Muscle layer of colon (tissue), 2 donors: ENCODE results near the gene EBP.

ENCODE experiments used
- H3K27ac ChIP-seq: one replicate; pipeline ENCODE4 v1.7.0; 2013; ENCODE audit warnings: low read depth, mild to moderate bottlenecking, low read length, moderate library complexity
- H3K27me3 ChIP-seq, 2 donors: one replicate each; pipeline ENCODE4 v1.7.0; 2013; ENCODE audit warnings: low read length in 2 of 2, mild to moderate bottlenecking in 2 of 2; ENCODE audit not compliant: insufficient read depth in 2 of 2, control insufficient read depth in 1 of 2
- H3K36me3 ChIP-seq: one replicate; pipeline ENCODE4 v1.7.0; 2013; ENCODE audit warnings: mild to moderate bottlenecking, low read length; ENCODE audit not compliant: insufficient read depth
- H3K4me1 ChIP-seq: one replicate; pipeline ENCODE4 v1.7.0; 2013; ENCODE audit warnings: mild to moderate bottlenecking, low read length; ENCODE audit not compliant: insufficient read depth
- H3K4me3 ChIP-seq, 2 donors: one replicate each; pipeline ENCODE4 v1.7.0; 2013; ENCODE audit warnings: low read length in 2 of 2, low read depth in 1 of 2, mild to moderate bottlenecking in 1 of 2, moderate library complexity in 1 of 2
- H3K9ac ChIP-seq: one replicate; pipeline ENCODE4 v1.7.0; 2013; ENCODE audit warnings: low read length
- H3K9me3 ChIP-seq: one replicate; pipeline ENCODE4 v1.7.0; 2013; ENCODE audit warnings: mild to moderate bottlenecking, low read length
- donor health status: abdominal sarcoma.
- donor health status: Adenocarcinoma of cecum.

EBP gene

DNA sequence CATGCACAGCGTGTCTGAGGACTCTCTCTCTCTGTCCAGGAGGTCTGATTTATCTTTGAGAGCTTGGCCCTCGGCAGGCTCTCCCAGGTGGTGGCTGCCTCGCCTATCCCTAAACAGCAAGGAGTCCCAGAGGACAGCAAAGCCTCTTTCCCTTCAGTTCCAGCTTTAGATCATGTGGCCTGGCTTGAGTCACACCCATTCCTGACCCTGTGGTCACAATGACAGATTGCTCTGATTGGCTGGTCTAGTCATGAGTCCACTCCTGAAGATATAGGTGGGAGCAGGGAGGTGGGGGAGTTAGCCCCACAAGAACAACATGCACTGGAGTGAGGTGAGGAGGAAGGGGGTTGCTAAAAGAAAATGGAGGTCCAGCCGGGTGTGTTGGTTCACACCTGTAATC is 24.9 kb upstream of the EBP start:
- no peaks in the 10 kb centered on the region for H3K4me1 ChIP-seq
- H3K4me3 ChIP-seq, result no peak overlapping the region
- no peak overlapping the region for H3K9ac ChIP-seq
- no peaks in the 10 kb centered on the region for H3K9me3 ChIP-seq
- H3K36me3 ChIP-seq, result no peaks in the 10 kb centered on the region
- H3K27me3 ChIP-seq, result peaks cover 0 to 6% of the 10 kb centered on the region in 2 donors
- no peak overlapping the region for H3K27ac ChIP-seq

DNA sequence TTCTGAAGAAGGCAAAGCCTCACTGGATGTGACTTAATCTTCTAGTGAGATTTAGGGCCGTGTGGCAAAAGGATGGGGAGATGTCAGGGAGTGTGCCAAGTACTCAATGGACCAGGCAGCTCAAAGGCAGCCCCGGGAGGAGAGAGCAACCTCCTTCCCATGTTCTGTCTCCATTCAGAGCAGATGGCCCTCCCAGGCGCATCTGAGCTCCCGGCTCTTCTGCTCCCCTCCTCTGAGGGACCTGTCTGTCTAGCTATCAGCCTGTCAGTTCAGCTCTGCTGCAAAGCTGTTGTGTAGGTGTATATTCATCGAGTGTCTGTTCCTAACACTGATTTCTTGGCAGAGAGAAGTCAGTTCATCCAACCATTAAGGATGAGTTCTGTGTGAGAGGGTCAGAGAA is 23.7 kb upstream of the EBP start:
- Histone ChIP-seq H3K4me3 (no peak overlapping the region), H3K27ac (no peak overlapping the region), H3K9me3 (no peaks in the 10 kb centered on the region), H3K27me3 (peaks cover 0 to 6% of the 10 kb centered on the region in 2 donors), H3K36me3 (no peaks in the 10 kb centered on the region), H3K4me1 (no peaks in the 10 kb centered on the region), H3K9ac (no peak overlapping the region)

DNA sequence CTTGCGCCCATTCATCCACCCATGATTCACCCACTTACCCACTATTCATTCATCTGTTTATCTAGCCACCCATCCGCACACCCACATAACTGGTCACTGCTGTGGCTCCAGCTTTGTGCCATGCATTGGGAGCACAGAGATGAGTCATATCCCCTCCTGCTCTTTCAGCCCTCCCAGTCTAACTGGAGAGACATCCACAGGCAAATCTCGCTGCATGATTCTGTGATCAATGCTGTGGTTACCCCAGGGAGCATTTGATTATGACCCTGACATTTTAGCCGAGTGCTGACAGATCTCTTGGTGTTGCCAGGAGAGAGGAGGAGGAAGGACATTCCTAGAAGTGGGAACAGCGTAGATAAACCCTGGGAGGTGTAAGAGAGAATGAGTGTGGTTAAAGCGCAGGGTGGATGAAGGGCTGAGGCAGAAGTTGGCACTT is 23.2 kb upstream of the EBP start:
- Histone ChIP-seq H3K9me3 (no peaks in the 10 kb centered on the region), H3K36me3 (no peaks in the 10 kb centered on the region), H3K4me3 (no peak overlapping the region), H3K27ac (no peak overlapping the region), H3K4me1 (no peaks in the 10 kb centered on the region), H3K9ac (no peak overlapping the region), H3K27me3 (peaks cover 0 to 6% of the 10 kb centered on the region in 2 donors)

DNA sequence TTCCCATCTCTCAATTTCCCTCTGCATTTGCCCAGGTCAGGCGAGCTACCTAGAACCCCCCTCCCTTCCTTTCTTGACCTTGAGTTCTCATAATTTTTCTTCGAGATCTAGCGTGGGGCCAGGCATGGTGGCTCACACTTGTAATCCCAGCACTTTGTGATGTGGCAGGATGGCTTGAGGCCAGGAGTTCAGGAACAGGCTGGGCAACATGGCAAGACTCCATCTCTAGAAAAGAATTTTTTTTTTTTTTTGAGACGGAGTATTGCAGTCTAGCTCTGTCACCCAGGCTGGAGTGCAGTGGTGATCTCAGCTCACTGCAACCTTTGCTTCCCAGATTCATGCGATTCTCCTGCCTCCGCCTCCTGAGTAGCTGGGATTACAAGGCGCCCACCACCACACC is 17.3 kb upstream of the EBP start:
- H3K4me1 ChIP-seq, result no peaks in the 10 kb centered on the region
- no peak overlapping the region for H3K27ac ChIP-seq
- no peak overlapping the region for H3K4me3 ChIP-seq
- no peak overlapping the region for H3K9ac ChIP-seq
- H3K9me3 ChIP-seq, result no peaks in the 10 kb centered on the region
- no peaks in the 10 kb centered on the region for H3K36me3 ChIP-seq
- peaks cover 0 to 6% of the 10 kb centered on the region in 2 donors for H3K27me3 ChIP-seq

DNA sequence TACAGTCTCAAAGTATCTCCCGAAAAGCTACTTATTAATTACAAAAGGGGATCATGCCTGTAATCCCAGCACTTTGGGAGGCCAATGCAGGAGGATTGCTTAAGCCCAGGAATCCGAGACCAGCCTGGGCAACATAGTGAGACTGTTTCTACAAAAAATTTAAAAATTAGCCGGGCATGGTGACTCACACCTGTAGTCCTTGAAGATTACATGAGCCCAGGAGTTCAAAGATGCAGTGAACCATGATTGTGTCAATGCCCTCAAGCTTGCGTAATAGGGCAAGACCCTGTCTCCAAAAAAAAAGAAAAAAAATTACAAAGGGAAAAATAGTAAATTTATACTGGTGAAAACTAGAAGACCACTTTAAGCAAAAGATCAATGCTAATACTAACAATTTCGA is 16.1 kb upstream of the EBP start:
- H3K9ac ChIP-seq, result no peak overlapping the region
- H3K4me1 ChIP-seq, result no peaks in the 10 kb centered on the region
- no peaks in the 10 kb centered on the region for H3K36me3 ChIP-seq
- no peaks in the 10 kb centered on the region for H3K9me3 ChIP-seq
- H3K27me3 ChIP-seq, result peaks cover 0 to 7% of the 10 kb centered on the region in 2 donors
- no peak overlapping the region for H3K27ac ChIP-seq
- no peak overlapping the region for H3K4me3 ChIP-seq

DNA sequence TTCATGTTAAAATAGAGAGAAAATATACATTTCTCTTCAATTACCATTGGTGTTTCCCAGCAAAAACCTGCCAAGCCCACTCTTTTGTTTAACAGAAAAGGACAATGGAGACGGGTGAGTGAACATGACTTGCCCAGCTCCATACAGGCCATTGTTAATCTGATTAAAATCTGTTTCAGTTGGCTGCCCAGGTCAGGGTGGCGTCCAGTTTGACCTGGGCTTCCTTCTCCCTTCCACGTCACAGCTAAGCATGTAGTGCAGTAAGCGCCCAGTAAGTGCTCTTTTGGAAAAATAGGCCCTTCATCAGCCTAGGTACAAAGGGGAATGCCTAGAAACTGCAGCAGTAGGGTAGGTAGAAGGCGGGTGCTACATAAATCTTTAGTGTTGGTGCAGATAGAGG is 14.4 kb upstream of the EBP start:
- H3K27me3 ChIP-seq, result peaks cover 0 to 7% of the 10 kb centered on the region in 2 donors
- H3K9me3 ChIP-seq, result no peaks in the 10 kb centered on the region
- H3K4me1 ChIP-seq, result no peaks in the 10 kb centered on the region
- H3K9ac ChIP-seq, result no peak overlapping the region
- H3K27ac ChIP-seq, result no peak overlapping the region
- no peaks in the 10 kb centered on the region for H3K36me3 ChIP-seq
- H3K4me3 ChIP-seq, result no peak overlapping the region

DNA sequence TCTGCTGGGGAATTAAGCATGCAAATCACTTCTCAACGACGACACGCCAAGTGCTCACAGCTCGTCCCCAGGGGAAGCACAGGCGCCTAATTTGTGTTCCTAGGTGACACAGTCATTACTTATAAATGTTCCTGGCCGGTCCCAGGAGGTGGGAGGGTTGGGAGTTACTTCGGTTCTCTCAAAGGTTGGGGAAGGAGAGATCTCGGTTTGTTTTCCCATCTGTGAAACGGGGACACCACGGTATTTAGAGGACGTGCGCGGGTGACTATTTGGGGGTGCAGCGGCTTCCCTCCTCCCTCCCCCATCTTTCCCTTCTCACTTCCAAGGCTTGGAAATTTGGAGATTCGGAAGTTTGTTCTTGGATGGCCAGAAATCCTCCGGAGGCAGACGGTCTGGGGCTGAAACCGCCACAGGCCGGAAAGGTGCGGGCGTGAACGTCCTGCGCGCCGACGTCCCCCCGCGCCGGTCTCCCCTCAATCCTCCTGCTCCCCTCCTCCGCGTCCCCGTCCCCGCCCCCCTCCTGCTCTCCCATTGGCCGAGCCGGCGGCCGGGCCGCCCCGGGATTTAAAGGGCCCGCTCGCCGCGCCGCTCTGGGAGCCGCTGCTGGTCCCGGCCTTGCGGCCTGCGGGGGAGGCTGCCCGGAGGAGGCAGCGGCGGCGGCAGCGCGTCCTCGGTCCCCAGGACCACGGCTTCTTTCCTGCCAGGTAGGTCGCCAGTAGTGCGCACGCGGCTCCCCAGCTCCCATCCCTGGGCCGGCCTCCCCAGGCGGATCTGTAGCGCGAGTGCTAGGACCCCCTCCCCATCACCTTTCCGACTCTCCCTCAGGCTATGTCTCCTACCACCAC is 13.0 kb upstream of the EBP start, which contains the start of gene PORCN:
Gene PORCN (plus strand): TSS at position 593 of the 845 bp plus-strand sequence. CDS start 829 bp downstream, outside the sequence.
- no peaks in the 10 kb centered on the region for H3K4me1 ChIP-seq
- peak within 1 kb of the TSS; percentile 68 for H3K27ac ChIP-seq
- peak within 1 kb of the TSS; percentile 71 to 81 for H3K4me3 ChIP-seq
- H3K9ac ChIP-seq, result peak within 1 kb of the TSS; percentile 53
- no peaks in the 10 kb centered on the region for H3K9me3 ChIP-seq
- H3K27me3 ChIP-seq, result peaks cover 0 to 7% of the 10 kb centered on the region in 2 donors
- H3K36me3 ChIP-seq, result no peaks in the 10 kb centered on the region

DNA sequence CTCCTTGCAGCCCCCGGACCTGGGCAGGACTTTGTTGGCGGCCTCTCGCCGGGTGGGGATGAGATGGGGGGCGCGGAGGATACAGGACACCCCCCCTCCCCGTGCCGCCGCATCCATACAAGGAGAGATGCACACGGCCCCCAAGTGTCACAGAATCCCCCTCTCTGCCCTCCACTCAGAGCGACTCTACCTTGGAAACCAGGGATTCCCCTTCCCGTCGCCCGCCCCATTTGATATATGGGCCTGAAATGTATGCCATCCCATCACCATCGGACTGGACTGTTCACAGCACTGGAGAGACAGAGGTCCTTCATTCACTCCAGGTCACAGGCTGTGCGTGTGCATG is 12.4 kb upstream of the EBP start:
- H3K9me3 ChIP-seq, result no peaks in the 10 kb centered on the region
- peak overlapping the region; percentile 71 to 81 for H3K4me3 ChIP-seq
- peak overlapping the region; percentile 68 for H3K27ac ChIP-seq
- H3K36me3 ChIP-seq, result no peaks in the 10 kb centered on the region
- peak overlapping the region; percentile 33 for H3K9ac ChIP-seq
- peaks cover 0 to 10% of the 10 kb centered on the region in 2 donors for H3K27me3 ChIP-seq
- H3K4me1 ChIP-seq, result no peaks in the 10 kb centered on the region

DNA sequence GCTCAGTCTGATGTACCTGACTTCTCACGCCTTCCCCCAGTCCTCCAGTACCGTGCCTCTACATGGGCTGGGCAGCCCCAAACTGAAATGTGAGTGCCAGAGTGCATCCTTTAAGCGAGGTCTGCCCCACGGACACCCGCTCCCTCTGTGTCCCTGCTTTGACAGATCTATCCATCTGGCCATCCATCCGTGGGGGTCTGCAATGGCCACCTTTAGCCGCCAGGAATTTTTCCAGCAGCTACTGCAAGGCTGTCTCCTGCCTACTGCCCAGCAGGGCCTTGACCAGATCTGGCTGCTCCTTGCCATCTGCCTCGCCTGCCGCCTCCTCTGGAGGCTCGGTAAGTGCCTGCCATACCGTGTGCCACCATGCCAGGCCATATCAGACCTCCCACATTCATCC is 12.0 kb upstream of the EBP start:
- Histone ChIP-seq H3K4me3 (peak overlapping the region; percentile 71 to 81), H3K9ac (peak overlapping the region; percentile 33), H3K36me3 (peaks cover 2% of the 10 kb centered on the region), H3K9me3 (no peaks in the 10 kb centered on the region), H3K27me3 (peaks cover 0 to 14% of the 10 kb centered on the region in 2 donors), H3K27ac (no peak overlapping the region), H3K4me1 (no peaks in the 10 kb centered on the region)

DNA sequence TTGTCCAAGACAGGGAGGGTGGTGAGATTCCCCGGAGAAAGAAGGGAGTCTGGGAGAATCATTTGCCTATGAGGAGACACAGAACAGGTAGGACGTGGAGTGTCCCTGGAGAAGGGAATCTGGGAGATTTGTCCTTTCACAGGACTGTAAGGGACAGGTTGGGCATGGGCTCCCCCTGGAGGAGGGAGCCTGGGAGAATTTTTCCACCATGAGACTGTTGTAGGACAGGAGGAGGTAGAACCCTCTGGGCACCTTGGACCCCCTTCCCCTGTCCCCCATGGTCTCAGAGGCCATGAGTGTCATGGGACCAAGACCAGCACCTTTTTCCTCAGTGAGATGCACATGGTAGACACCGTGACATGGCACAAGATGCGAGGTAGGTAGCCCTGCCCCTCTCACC is 10.0 kb upstream of the EBP start:
- H3K27ac ChIP-seq, result no peak overlapping the region
- H3K4me1 ChIP-seq, result no peaks in the 10 kb centered on the region
- H3K9ac ChIP-seq, result no peak overlapping the region
- H3K4me3 ChIP-seq, result no peak overlapping the region
- H3K9me3 ChIP-seq, result no peaks in the 10 kb centered on the region
- H3K36me3 ChIP-seq, result peaks cover 13% of the 10 kb centered on the region
- H3K27me3 ChIP-seq, result peaks cover 0 to 17% of the 10 kb centered on the region in 2 donors

DNA sequence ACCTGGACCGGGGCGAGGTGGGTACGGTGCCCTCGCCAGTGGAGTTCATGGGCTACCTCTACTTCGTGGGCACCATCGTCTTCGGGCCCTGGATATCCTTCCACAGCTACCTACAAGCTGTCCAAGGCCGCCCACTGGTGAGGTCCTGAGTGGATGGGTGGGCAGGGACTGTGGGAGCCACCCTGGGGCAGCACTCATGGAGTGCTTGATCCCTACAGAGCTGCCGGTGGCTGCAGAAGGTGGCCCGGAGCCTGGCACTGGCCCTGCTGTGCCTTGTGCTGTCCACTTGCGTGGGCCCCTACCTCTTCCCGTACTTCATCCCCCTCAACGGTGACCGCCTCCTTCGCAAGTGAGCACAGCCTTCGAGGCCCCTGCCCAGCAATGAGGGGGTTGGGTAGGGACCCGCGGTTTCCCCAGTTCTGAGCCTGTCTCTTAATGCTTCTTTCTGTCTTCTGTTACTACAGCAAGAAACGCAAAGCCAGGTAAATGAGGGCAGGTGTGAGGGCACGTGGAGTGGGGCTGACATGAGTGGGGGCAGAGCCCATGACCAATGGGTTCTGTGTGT is 9.2 kb upstream of the EBP start:
- Histone ChIP-seq H3K9ac (no peak overlapping the region), H3K27me3 (peaks cover 0 to 17% of the 10 kb centered on the region in 2 donors), H3K27ac (no peak overlapping the region), H3K36me3 (peaks cover 13% of the 10 kb centered on the region), H3K4me3 (no peak overlapping the region), H3K4me1 (no peaks in the 10 kb centered on the region), H3K9me3 (no peaks in the 10 kb centered on the region)
